ENCODE results near the gene CCDC59.
A peak's percentile ranks its signal among the peaks of the same experiment; 100 is the strongest.

DNA sequence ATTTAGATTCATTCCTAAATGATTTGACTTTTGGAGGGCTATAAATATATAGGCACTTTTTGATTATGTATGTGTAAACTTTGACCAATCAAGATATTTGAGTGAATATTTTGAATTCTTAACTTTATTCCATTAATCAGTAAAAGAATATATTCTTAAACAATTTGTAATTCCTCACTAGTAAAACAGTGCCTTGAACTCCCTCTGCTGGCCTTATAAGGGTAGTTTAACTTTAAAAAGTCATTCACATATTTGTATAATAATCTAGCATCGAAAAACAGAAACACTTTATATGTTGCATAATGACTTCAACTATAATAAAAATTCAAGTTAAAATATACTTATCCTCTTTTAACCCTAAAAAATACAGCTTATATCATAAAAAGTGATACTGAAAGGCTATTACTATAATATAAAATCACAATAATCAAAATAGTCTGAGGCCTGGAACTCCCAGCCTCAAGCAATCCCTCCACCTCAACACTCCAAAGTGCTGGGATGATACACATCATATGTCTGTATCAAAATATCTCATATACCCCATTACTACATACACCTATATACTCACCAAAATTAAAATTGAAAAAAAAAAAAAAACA lies 31.2 kb downstream of the CCDC59 start:
- TF ChIP-seq, protein P1, sequence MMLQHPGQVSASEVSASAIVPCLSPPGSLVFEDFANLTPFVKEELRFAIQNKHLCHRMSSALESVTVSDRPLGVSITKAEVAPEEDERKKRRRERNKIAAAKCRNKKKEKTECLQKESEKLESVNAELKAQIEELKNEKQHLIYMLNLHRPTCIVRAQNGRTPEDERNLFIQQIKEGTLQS (IDR thresholded peaks at IDR 0.05) = no peak
- TF ChIP-seq, protein P2, sequence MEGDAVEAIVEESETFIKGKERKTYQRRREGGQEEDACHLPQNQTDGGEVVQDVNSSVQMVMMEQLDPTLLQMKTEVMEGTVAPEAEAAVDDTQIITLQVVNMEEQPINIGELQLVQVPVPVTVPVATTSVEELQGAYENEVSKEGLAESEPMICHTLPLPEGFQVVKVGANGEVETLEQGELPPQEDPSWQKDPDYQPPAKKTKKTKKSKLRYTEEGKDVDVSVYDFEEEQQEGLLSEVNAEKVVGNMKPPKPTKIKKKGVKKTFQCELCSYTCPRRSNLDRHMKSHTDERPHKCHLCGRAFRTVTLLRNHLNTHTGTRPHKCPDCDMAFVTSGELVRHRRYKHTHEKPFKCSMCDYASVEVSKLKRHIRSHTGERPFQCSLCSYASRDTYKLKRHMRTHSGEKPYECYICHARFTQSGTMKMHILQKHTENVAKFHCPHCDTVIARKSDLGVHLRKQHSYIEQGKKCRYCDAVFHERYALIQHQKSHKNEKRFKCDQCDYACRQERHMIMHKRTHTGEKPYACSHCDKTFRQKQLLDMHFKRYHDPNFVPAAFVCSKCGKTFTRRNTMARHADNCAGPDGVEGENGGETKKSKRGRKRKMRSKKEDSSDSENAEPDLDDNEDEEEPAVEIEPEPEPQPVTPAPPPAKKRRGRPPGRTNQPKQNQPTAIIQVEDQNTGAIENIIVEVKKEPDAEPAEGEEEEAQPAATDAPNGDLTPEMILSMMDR (IDR thresholded peaks at IDR 0.05 in 2 of 3, conservative IDR thresholded peaks at IDR 0.05 in 1 of 3; ENCODE audit: borderline replicate concordance in 1 of 3, insufficient read depth in 1 of 3, low read depth in 2 of 3, low read length in 2 of 3) = peak; percentile 49 to 55 (median 53); a peak in 4 of 6 replicates
- TF ChIP-seq, protein P3, sequence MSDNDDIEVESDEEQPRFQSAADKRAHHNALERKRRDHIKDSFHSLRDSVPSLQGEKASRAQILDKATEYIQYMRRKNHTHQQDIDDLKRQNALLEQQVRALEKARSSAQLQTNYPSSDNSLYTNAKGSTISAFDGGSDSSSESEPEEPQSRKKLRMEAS (IDR thresholded peaks at IDR 0.05) = no peak
- TF ChIP-seq RAD21 (IDR thresholded peaks at IDR 0.05; ENCODE audit: low read depth) = peak; percentile 74
- TF ChIP-seq SIN3A (IDR thresholded peaks at IDR 0.05; ENCODE audit: low read depth) = no peak
- TF ChIP-seq CEBPB (IDR thresholded peaks at IDR 0.05; ENCODE audit: low read depth) = no peak
- TF ChIP-seq EZH2phosphoT487 (IDR thresholded peaks at IDR 0.05; ENCODE audit: borderline replicate concordance) = no peak
- no peak for TF ChIP-seq POLR2A (IDR thresholded peaks at IDR 0.05; ENCODE audit: borderline replicate concordance, extremely low read depth, insufficient read depth, insufficient read length)
- no peak for TF ChIP-seq YY1 (IDR thresholded peaks at IDR 0.05; ENCODE audit: extremely low read depth, insufficient replicate concordance, low read depth, low read length)
- no peak for TF ChIP-seq ZNF274 (IDR thresholded peaks at IDR 0.05; ENCODE audit: low read depth, low read length)
- TF ChIP-seq, protein P4, sequence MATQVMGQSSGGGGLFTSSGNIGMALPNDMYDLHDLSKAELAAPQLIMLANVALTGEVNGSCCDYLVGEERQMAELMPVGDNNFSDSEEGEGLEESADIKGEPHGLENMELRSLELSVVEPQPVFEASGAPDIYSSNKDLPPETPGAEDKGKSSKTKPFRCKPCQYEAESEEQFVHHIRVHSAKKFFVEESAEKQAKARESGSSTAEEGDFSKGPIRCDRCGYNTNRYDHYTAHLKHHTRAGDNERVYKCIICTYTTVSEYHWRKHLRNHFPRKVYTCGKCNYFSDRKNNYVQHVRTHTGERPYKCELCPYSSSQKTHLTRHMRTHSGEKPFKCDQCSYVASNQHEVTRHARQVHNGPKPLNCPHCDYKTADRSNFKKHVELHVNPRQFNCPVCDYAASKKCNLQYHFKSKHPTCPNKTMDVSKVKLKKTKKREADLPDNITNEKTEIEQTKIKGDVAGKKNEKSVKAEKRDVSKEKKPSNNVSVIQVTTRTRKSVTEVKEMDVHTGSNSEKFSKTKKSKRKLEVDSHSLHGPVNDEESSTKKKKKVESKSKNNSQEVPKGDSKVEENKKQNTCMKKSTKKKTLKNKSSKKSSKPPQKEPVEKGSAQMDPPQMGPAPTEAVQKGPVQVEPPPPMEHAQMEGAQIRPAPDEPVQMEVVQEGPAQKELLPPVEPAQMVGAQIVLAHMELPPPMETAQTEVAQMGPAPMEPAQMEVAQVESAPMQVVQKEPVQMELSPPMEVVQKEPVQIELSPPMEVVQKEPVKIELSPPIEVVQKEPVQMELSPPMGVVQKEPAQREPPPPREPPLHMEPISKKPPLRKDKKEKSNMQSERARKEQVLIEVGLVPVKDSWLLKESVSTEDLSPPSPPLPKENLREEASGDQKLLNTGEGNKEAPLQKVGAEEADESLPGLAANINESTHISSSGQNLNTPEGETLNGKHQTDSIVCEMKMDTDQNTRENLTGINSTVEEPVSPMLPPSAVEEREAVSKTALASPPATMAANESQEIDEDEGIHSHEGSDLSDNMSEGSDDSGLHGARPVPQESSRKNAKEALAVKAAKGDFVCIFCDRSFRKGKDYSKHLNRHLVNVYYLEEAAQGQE (IDR thresholded peaks at IDR 0.05; ENCODE audit: low read depth) = no peak
- no peak for TF ChIP-seq FOSL1 (IDR thresholded peaks at IDR 0.05; ENCODE audit: low read depth)
- no peak for TF ChIP-seq POLR2AphosphoS5 (IDR thresholded peaks at IDR 0.05; ENCODE audit: low read depth, low read length)
- TF ChIP-seq SRF (IDR thresholded peaks at IDR 0.05; ENCODE audit: low read depth) = no peak
